Astrocyte of the hippocampus (primary cell): Measurements from ENCODE around the gene CIAO3.
"Not testable (repeated sequence)": the region's sequence is repeated elsewhere in the genome, so short reads cannot be mapped to it uniquely, and the experiment has no call there.

ENCODE experiments used
- DNase-seq: peaks from one replicate; pipeline ENCODE4 v3.0.0; 2011; ENCODE audit warnings: low read depth, low spot score

The CIAO3 gene

DNA sequence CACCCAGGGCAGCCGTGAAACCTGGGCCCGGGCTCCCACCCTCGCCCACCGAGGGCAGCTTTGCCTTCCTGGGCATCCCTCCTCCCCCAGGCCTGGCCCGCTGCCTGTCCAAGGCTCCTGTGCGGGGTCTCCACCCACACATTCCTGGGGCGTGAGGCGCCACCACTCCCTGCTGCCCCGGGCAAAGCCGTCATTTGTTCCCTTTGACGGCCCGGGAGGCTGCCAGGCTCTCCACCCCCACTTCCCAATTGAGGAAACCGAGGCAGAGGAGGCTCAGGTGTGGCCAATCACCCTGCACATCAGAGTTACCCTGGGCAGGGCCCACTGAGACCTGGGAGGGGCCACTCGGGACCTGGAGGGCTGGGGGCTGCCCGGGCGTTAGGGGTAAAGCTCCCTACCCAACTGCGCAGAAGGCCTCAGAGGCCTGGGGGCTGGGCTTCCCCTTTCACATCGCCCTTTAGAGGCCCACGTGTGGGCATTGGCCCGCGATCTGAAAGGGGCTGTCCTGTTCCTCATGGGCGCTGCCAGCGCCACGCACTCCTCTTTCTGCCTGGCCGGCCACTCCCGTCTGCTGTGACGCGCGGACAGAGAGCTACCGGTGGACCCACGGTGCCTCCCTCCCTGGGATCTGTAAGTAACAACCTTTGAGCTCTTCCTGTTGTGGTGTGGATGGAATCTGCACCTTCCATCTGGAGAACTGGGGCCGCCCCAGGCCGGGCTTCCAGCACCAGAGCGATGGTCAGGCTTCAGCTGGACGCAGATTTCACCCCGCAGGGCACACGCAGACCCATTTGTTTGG, 19.9 kb upstream of the CIAO3 start, which contains the start of gene MSLN:
Gene MSLN, plus strand, starts transcription at position 190 of the 799 bp plus-strand sequence. CDS start 1,947 bp downstream, outside the sequence.
- peak; percentile 78 for DNase-seq

DNA sequence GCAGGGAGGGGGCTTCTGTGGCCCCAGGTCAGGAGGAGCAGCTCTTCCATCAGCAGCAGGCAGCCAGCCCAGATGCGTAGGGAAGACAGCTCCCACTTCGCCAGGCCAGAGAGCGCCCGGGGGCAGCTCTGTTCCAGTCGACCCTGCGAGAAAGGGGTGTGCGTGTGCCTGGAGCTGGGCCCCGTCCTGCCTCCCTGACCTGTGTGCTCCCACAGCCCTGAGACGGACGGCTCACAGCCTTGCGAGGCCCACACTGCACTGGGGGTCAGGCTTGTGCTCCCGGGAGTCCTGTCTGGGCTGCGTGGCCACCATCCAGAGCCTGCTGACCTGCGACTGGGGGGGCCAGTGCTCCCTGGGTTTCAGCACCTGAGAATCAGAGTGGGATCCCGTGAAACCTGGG, 19.3 kb upstream of the CIAO3 start:
- DNase-seq, result no peak

DNA sequence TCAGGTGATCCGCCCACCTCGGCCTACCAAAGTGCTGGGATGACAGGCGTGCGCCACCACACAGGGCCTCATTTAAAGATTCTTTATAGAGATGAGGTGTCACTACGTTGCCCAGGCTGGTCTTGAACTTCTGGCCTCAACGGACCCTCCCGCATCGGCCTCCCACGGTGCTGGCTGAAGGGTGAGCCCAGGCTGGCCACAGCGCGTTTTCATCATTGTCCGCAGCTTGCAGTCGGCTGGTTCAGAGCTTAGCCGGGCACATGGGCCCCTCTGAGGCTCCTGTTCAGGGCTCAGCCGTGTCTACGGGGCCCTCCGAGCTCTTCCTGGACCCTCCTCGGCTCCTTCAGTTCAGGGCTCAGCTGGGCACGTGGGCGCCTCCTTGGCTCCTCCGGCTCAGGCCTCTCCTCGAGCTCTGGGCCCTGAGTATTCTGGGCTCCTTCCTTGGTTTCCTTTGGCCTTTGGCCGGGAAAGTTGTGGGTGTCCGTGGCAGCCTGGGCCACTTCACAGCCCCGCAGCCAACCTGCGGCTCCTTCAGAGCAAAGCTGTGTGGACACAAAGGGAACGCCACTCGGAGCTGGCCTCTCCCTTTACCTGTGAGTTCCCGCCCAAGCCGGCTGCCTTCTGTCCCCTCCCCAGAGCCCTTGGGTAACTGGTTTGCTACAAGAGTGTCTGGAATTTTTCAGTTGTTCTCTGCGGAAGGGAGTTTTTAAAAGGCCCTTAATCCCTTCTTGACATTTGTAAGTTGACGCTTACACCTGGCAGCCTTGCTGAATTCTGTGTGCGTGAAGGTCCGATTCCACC, 18.5 kb upstream of the CIAO3 start:
- no peak for DNase-seq

DNA sequence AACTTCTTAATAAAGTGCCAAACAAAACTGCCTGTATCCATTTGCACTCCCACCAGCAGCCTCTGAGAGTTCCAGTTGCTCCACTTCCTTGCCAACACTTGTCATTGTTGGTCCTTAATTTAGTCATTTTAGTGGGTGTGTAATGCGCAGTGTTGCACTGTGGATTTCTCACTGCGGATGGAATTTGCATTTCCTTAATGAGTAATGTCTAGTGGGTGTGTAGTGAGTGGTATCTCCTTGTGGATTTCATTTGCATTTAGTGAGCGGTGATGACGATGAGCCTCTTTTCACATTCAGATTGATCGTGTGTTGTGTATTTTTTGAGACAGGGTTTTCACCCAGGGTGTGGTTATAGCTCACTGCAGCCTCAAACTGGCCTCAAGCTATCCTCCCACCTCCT, 15.6 kb upstream of the CIAO3 start:
- DNase-seq, result no peak

- DNase-seq, result no peak
These were observed 13.9 kb upstream of the CIAO3 start for GRCh38 chr16:754656-755055.

DNA sequence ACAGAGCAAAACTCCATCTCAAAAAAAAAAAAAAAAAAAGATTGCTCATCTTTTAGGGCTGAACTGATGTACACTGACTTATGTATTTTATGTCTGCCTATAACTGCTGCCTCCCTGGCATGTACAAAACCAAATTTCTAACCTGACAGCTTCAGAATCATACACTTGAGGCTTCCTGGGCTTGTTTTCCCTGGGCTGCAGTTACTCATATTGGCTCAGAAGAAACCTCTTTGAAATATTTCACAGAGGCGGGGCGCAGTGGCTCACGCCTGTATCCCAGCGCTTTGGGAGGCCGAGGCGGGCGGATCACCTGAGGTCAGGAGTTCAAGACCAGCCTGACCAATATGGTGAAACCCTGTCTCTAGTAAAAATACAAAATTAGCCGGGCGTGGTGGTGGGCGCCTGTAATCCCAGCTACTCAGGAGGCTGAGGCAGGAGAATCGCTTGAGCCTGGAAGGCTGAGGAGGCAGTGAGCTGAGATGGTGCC, 13.4 kb upstream of the CIAO3 start:
- not testable (repeated sequence) for DNase-seq

DNA sequence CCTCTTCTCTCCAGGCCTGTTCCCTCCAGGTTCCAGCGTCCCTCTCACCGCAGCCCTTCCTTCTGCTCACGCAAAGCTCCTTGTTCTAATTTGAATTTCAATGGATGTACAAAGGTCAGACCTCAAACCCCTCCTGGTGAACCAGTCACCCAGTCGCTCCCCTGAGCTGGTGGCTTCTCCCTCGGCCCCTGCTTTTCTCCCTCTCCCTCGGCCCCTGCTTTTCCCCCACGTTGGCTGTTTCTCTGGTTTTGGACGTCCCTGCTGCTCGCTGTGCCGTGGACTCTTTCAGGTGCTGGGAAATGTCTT, 11.2 kb upstream of the CIAO3 start:
- DNase-seq, result peak; percentile 47

- no peak for DNase-seq
These were observed 10.6 kb upstream of the CIAO3 start for GRCh38 chr16:751152-752006.

DNA sequence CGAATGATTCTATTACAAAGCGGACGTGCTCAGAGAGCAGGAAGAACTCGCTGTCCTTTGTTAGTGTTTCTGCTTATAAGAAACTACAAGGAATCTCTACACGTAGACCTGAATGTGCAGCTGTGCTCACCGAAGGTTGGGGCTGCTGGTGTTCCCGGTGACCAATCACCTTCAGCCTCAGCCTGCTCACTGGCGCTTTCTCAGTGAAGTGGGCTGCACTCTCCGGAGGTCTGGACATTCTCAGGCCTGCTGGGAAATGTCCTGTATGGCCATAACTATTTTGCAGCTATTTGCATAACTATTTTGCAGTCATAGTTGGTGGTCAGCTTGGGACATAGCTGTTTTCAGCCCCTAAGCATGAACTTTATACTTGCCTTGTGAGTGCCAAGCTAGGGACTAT, 9.7 kb upstream of the CIAO3 start:
- DNase-seq, result no peak

DNA sequence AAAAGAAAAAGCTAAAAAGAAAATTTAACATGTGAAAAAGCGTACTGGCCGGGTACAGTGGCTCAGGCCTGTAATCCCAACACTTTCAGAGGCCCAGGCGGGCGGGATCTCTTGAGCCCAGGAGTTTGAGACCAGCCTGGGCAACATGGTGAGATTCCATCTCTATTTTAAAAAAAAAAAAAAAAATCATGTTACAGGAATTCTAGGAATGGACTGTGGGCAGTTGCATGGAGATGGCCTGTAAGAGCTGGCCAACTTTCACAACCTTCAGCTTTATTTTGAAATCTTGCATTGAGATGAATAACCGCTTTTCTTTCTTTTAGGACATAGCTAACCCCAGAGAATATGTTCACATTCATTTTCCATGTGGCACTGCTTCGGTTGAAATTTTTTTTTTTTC, 8.2 kb upstream of the CIAO3 start:
- peak; percentile 73 for DNase-seq

- no peak for DNase-seq
These were observed 7.4 kb upstream of the CIAO3 start for GRCh38 chr16:747978-748746.

GRCh38 chr16:746637-747036, 5.8 kb upstream of the CIAO3 start:
- DNase-seq, result no peak

DNA sequence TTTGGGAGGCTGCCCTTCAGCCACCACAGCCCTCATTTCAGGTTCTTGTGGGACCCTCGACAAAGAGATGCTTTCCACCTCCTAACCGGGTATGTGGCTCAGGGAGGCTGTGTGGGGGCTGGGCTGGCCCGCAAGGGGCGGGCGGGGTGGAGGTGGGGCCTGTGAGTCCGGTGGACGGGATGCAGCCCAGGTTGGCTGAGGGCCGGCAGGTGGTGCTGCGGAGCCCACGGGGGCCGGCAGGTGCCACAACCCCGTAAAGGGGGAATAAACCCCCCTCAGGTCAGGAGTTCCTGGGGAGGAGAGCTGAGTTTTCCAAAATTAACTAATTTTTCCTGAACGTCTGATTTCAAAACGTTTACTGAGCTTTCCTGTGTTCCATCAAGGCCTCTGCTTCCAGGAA, 4.9 kb upstream of the CIAO3 start:
- DNase-seq, result peak; percentile 56

DNA sequence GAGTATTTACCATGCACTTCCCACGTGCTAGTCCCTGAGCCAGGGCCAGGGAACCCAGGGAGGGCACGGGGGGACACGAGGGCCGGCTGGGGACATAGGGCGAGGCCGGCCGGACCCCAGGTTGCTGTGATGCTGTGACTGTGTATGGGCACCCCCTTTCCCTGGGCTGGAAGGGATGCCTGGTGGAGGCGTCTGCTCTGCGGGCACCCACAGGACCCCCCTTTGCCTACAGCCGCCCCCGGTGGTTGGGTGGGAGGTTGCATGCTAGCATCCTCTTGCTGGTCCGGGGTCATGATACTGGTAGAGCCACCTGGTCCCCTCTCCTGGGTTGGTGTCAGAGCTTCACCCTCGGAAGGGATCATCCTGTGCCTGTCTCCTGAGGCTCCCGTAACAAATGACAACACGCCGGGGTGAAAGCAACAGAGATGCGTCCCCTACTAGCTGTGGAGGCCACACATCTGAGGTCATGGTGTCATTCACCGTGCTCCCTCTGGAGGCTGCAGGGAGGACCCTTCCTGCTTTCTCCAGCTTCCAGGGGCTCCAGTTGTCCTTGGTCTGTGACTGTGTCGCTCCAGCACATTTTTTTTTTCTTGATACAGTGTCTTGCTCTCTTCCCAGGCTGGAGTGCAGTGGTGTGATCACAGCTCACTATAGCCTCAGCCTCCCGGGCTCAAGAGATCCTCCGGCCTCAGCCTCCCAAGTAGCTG, 3.1 kb upstream of the CIAO3 start:
- DNase-seq, result no peak

- DNase-seq, result not testable (repeated sequence)
These were observed 2.1 kb upstream of the CIAO3 start for GRCh38 chr16:742894-743293.

DNA sequence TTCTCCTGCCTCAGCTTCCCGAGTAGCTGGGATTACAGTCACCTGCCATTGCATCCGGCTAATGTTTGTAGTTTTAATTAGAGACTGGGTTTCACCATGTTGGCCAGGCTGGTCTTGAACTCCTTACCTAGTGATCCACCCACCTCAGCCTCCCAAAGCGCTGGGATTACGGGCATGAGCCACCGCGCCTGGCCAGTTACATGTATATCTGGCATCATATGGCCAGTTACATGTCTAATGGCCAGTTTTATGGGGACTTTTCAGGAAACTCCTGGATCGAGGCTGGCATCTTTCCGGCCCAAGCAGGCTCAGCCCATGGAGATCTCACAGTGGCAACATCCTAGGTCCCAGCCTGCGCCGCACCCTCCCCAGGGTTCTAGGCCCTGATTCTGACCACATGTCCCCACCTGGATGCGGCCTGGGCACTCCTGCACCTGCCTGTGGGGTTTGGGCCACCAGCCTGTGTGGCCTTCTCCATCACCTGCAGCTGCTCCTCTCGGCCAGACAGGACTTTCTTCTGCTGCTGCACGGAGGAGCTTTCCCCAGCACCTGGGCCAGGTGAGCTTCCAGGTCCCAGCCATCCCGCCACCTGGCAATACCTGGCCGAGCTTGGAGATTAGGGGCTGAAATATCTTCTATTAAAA, 1.3 kb upstream of the CIAO3 start:
- no peak for DNase-seq

GRCh38 chr16:740459-740763, 386 bp downstream of the CIAO3 start:
- no peak for DNase-seq

DNA sequence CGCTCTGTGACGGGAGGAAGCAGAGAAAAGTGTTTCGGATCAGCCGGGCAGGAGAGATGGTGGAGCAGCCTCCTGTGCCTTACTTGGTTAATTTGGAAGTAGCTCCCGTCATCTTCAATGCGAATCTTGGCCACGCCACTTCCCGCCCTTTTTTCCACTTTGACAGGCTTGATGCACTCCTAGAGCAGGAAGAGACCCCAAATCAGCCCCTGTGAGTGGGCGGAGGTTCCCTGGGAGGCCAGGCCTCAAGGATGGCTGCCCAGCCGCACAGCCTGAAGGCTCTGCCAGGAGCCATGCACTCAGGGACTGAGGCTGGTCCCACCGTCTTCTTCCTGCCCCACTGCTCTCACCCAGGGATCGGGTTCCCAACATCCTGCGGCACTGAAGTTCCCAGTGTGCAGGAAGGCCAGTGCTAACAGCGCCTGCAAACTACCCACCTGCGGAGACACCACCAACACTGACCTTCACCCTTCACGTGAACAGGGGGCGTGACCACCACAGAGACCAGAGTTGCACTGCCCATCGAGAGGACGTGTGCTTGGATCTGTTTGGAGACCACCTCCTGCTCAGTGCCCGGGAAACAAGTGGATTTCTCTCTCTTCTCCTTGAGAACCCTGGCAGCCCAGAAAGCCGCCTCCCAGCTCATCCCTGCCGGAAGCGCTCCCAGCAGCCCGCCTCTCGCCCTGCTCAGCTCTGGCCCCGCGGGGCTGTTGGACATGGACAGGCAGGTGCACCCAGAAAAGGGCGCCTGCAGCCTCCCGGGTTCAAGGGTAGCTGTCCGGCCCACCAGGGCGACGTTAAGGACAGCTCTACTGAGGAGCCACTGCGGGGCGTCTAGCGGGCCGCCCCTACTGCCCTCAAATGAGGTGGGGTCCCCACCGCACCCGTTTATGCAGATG, 988 bp downstream of the CIAO3 start:
- no peak for DNase-seq

DNA sequence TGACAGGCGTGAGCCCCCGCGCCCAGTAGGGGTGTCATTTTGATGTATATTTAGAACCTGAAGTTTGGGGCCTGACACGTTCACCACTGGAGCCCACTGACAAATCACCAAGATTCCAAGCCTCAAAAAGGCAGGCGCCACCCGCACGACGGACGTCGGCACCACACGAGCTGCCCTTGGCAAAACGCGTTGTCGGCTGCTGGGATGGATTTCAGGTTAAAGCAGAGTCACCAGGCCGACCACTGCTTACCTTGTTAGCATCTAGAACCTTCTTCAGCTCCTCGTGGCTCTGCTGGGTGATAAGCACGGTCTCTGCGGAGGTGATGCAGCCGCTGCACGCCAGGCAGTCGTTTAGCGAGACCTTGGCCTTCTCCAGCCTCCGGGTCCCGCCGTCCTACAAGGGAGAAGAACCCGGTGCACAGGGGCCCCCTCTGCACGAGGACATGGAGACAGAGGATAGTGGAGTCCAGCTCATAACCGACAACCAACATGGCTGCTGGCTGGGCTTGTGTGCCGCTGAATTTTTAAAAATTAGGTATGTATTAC, 3.8 kb downstream of the CIAO3 start:
- DNase-seq, result no peak
